HG03280 (cell line): ENCODE results near the gene FRS2.

Experiments used
- ATAC-seq: cut with Tn5 transposase; IDR thresholded peaks from one replicate; pipeline ENCODE4 v1.9.1; 2021; ENCODE audit warnings: mild to moderate bottlenecking, moderate library complexity; ENCODE audit not compliant: unreplicated experiment

Gene FRS2

GRCh38 chr12:69459477-69459876 lies 10.7 kb upstream of the FRS2 start:
- ATAC-seq, result no peak

GRCh38 chr12:69464428-69464827 lies 5.8 kb upstream of the FRS2 start:
- ATAC-seq, result no peak

- no peak for ATAC-seq
Measured at GRCh38 chr12:69466867-69467266, 3.3 kb upstream of the FRS2 start.

GRCh38 chr12:69467366-69467765 lies 2.8 kb upstream of the FRS2 start:
- ATAC-seq, result no peak

GRCh38 chr12:69468237-69469026 lies 1.8 kb upstream of the FRS2 start:
- no peak for ATAC-seq

- ATAC-seq, result peak; percentile 12
Measured at GRCh38 chr12:69469854-69470188, 367 bp upstream of the FRS2 start.

GRCh38 chr12:69471076-69471430 lies 865 bp downstream of the FRS2 start:
- no peak for ATAC-seq

- ATAC-seq, result no peak
Measured at GRCh38 chr12:69471667-69472385, 1.6 kb downstream of the FRS2 start.

- ATAC-seq, result no peak
Measured at GRCh38 chr12:69473262-69473661, 3.1 kb downstream of the FRS2 start.

- no peak for ATAC-seq
Measured at GRCh38 chr12:69474456-69474855, 4.3 kb downstream of the FRS2 start.

- no peak for ATAC-seq
Measured at GRCh38 chr12:69475237-69475975, 5.2 kb downstream of the FRS2 start.

- ATAC-seq, result no peak
Measured at GRCh38 chr12:69476276-69477017, 6.3 kb downstream of the FRS2 start.

- ATAC-seq, result no peak
Measured at GRCh38 chr12:69479675-69480074, 9.5 kb downstream of the FRS2 start.

GRCh38 chr12:69480698-69481097 lies 10.5 kb downstream of the FRS2 start:
- no peak for ATAC-seq

- no peak for ATAC-seq
Measured at GRCh38 chr12:69481133-69481532, 10.9 kb downstream of the FRS2 start.

- no peak for ATAC-seq
Measured at GRCh38 chr12:69483700-69484099, 13.5 kb downstream of the FRS2 start.

GRCh38 chr12:69484428-69484827 lies 14.2 kb downstream of the FRS2 start:
- no peak for ATAC-seq

- no peak for ATAC-seq
Measured at GRCh38 chr12:69490920-69491643, 20.9 kb downstream of the FRS2 start.

GRCh38 chr12:69492739-69493138 lies 22.6 kb downstream of the FRS2 start:
- ATAC-seq, result no peak

GRCh38 chr12:69495071-69495470 lies 24.9 kb downstream of the FRS2 start:
- ATAC-seq, result no peak
